SK-N-SH (cell line): ENCODE measurements around the gene GTF2E1. TPM values are rescaled to one million over a fixed set of nuclear protein-coding genes. Genes with fewer than 3 reads are reported as not detected.

ENCODE experiments used
- CTCF ChIA-PET: fragments of 300-600, 350-600 bp; formaldehyde crosslinking; extraction: SDS; loops from one replicate; lab custom pipeline; 2021; lab: Yijun Ruan, JAX
- POLR2A ChIA-PET: fragments of 350-600 bp; sonication (Branson Sonifier 250); formaldehyde crosslinking; extraction: SDS; loops from one replicate; lab custom pipeline; 2020; ENCODE audit warnings: antibody characterized with exemption, inconsistent platforms; lab: Yijun Ruan, JAX
- DNase-seq: peaks from one replicate; pipeline ENCODE4 v3.0.0; 2012
- H2AFZ ChIP-seq: fragments of 200-600 bp; sonication (generic); 2 replicates; pipeline ENCODE4 v1.8.1; 2016; ENCODE audit warnings: antibody characterized with exemption, mild to moderate bottlenecking, low read depth
- H3F3A ChIP-seq: fragments of 200-600 bp; sonication (generic); replicated peaks from 2 replicates; pipeline ENCODE3; 2016; ENCODE audit warnings: antibody characterized with exemption, mild to moderate bottlenecking; ENCODE audit not compliant: insufficient read depth
- H3K27ac ChIP-seq, 2 experiments: fragments of 200-500 bp in 1 of 2; fragments of 200-600 bp in 1 of 2; sonication (Bioruptor generic) in 1 of 2; sonication (generic), shearing (Covaris generic) in 1 of 2; 2 replicates each; pipeline versions ENCODE4 v1.5.1 to v1.6.1; 2014 to 2016; ENCODE audit warnings: low read depth in 2 of 2, inconsistent platforms in 1 of 2, low read length in 1 of 2, mild to moderate bottlenecking in 1 of 2, mixed read lengths in 1 of 2
- H3K27me3 ChIP-seq: fragments of 200-600 bp; sonication (generic), shearing (Covaris generic); 2 replicates; pipeline ENCODE4 v1.6.1; 2016; ENCODE audit warnings: mixed run types; ENCODE audit not compliant: insufficient read depth
- H3K36me3 ChIP-seq, 2 experiments: fragments of 200-500 bp in 1 of 2; fragments of 200-600 bp in 1 of 2; sonication (Bioruptor generic) in 1 of 2; sonication (generic) in 1 of 2; replicated peaks in 1 of 2; 2 replicates each; pipeline versions ENCODE3 to v1.5.1; 2014 to 2016; ENCODE audit warnings: low read length in 1 of 2, mild to moderate bottlenecking in 1 of 2; ENCODE audit not compliant: insufficient read depth in 2 of 2, control insufficient read depth in 1 of 2
- H3K4me1 ChIP-seq, 2 experiments: fragments of 200-500 bp in 1 of 2; fragments of 200-600 bp in 1 of 2; sonication (Bioruptor generic) in 1 of 2; sonication (generic), shearing (Covaris generic) in 1 of 2; 2 replicates each; pipeline versions ENCODE4 v1.5.1 to v1.6.1; 2014 to 2016; ENCODE audit warnings: low read depth in 1 of 2, low read length in 1 of 2, mixed run types in 1 of 2; ENCODE audit not compliant: insufficient read depth in 2 of 2, control insufficient read depth in 1 of 2
- H3K4me2 ChIP-seq: fragments of 200-600 bp; sonication (generic), shearing (Covaris generic); 2 replicates; pipeline ENCODE4 v1.6.1; 2017; ENCODE audit warnings: mixed run types
- H3K4me3 ChIP-seq, 2 experiments: fragments of 200-500 bp in 1 of 2; fragments of 200-600 bp in 1 of 2; sonication (Bioruptor generic) in 1 of 2; sonication (generic), shearing (Covaris generic) in 1 of 2; 2 replicates each; pipeline versions ENCODE4 v1.5.1 to v1.8.1; 2014 to 2016; ENCODE audit warnings: low read depth in 2 of 2, inconsistent platforms in 1 of 2, low read length in 1 of 2, mild to moderate bottlenecking in 1 of 2, mixed read lengths in 1 of 2, moderate library complexity in 1 of 2
- H3K79me2 ChIP-seq: fragments of 200-600 bp; sonication (generic); 2 replicates; pipeline ENCODE4 v1.8.1; 2017; ENCODE audit warnings: mild to moderate bottlenecking; ENCODE audit not compliant: insufficient read depth
- H3K9ac ChIP-seq: fragments of 200-600 bp; sonication (generic); 2 replicates; pipeline ENCODE4 v1.6.1; 2017; ENCODE audit warnings: mixed run types
- H3K9me2 ChIP-seq: fragments of 200-600 bp; sonication (generic); 2 replicates; pipeline ENCODE4 v1.6.1; 2017; ENCODE audit warnings: mixed run types
- H3K9me3 ChIP-seq: fragments of 200-600 bp; sonication (generic); 2 replicates; pipeline ENCODE4 v1.6.1; 2017; ENCODE audit warnings: mixed run types, mild to moderate bottlenecking, moderate library complexity
- H4K20me1 ChIP-seq: fragments of 200-600 bp; sonication (generic); 2 replicates; pipeline ENCODE4 v1.6.1; 2017; ENCODE audit warnings: mild to moderate bottlenecking, mixed run types; ENCODE audit not compliant: insufficient read depth
- CTCF ChIP-seq: fragments of 200-600 bp; sonication (generic); IDR thresholded peaks from 2 replicates; pipeline ENCODE4 v1.6.1; 2017; ENCODE audit warnings: antibody characterized with exemption, mild to moderate bottlenecking, moderate library complexity
- EP300 ChIP-seq, 2 experiments: IDR thresholded peaks; 2 replicates each; pipeline versions ENCODE4 v1.4.0 to v1.6.1; 2012; ENCODE audit warnings: borderline replicate concordance in 1 of 2, low read depth in 1 of 2, low read length in 1 of 2
- FOSL2 ChIP-seq: IDR thresholded peaks from 2 replicates; pipeline ENCODE4 v1.4.0; 2012; ENCODE audit warnings: low read depth, mild to moderate bottlenecking, moderate library complexity, borderline replicate concordance
- FOXM1 ChIP-seq: IDR thresholded peaks from 2 replicates; pipeline ENCODE4 v1.4.0; 2012; ENCODE audit warnings: low read depth, mild to moderate bottlenecking
- GABPA ChIP-seq: IDR thresholded peaks from 2 replicates; pipeline ENCODE4 v1.4.0; 2012; ENCODE audit warnings: low read depth, mild to moderate bottlenecking
- JUND ChIP-seq: IDR thresholded peaks from 2 replicates; pipeline ENCODE4 v1.4.0; 2012
- MAX ChIP-seq: IDR thresholded peaks from 2 replicates; pipeline ENCODE4 v1.4.0; 2012; ENCODE audit warnings: low read depth
- MEF2A ChIP-seq: IDR thresholded peaks from 2 replicates; pipeline ENCODE4 v1.4.0; 2012; ENCODE audit warnings: low read depth, borderline replicate concordance
- POLR2AphosphoS5 ChIP-seq: IDR thresholded peaks from 2 replicates; pipeline ENCODE4 v1.6.1; 2012; ENCODE audit warnings: low read depth, low read length
- RFX5 ChIP-seq: IDR thresholded peaks from 2 replicates; pipeline ENCODE4 v1.6.1; 2012; ENCODE audit warnings: mild to moderate bottlenecking, improper control_type of control experiment, low read length
- TAF1 ChIP-seq: IDR thresholded peaks from 2 replicates; pipeline ENCODE4 v1.6.1; 2012; ENCODE audit warnings: low read depth, mild to moderate bottlenecking, low read length, moderate library complexity, borderline replicate concordance
- YY1 ChIP-seq: IDR thresholded peaks from 2 replicates; pipeline ENCODE4 v1.4.0; 2012; ENCODE audit warnings: low read depth, mild to moderate bottlenecking
- WGBS: methylation state at CpG from one replicate; pipeline ENCODE4 v1.1.6; 2017; ENCODE audit warnings: low lambda C conversion rate; 5-methylcytosine and 5-hydroxymethylcytosine counted together
- polyA plus RNA-seq, 3 experiments: library from polyadenylated mRNA; depleted of rRNA; stranded (reverse); fragments of >200 nt; gene quantifications; 2 replicates each; pipeline ENCODE4 v1.2.3, GENCODE V29; 2012
- TF ChIP-seq, protein P1 (sequence below): IDR thresholded peaks from 2 replicates; pipeline ENCODE4 v1.4.0; 2012; ENCODE audit warnings: low read depth, borderline replicate concordance
- TF ChIP-seq, protein P2 (sequence below): fragments of 150-350 bp; IDR thresholded peaks from 2 replicates; pipeline ENCODE4 v1.6.1; 2017; ENCODE audit warnings: antibody characterized with exemption, low read length, low read depth, borderline replicate concordance
- TF ChIP-seq, protein P3 (sequence below): IDR thresholded peaks from 2 replicates; pipeline ENCODE4 v1.6.1; 2012; ENCODE audit warnings: mild to moderate bottlenecking, low read depth, low read length, moderate library complexity

GTF2E1 gene
- polyA plus RNA-seq, 1 of the 3 experiments (the other 2 are of a cell fraction): 5.7 TPM

- POLR2A ChIA-PET: no interaction called here
- H3K79me2 ChIP-seq: no peaks in the 10 kb centered on the region
- CTCF ChIA-PET: no interaction called here
- H3K9me2 ChIP-seq: no peaks in the 10 kb centered on the region
- H3K27me3 ChIP-seq: no peaks in the 10 kb centered on the region
- no peak overlapping the region for H3K4me3 ChIP-seq
- no peaks in the 10 kb centered on the region for H4K20me1 ChIP-seq
- peaks cover 17 to 18% of the 10 kb centered on the region in 2 experiments for H3K36me3 ChIP-seq
- H3F3A ChIP-seq: no peaks in the 10 kb centered on the region
- H2AFZ ChIP-seq: no peak overlapping the region
- TF ChIP-seq FOXM1 (no peak), POLR2AphosphoS5 (no peak), JUND (no peak), TAF1 (no peak), MEF2A (no peak), CTCF (no peak), FOSL2 (no peak)
- H3K27ac ChIP-seq: no peak overlapping the region
- no peak overlapping the region for H3K9ac ChIP-seq
- H3K4me1 ChIP-seq: no peaks in the 10 kb centered on the region
- 0 out of 2 replicates have a peak, but pooled peaks cover 4% of the 10 kb centered on the region for H3K9me3 ChIP-seq
- DNase-seq: no peak
- no peak overlapping the region for H3K4me2 ChIP-seq
Measured at GRCh38 chr3:120708408-120708807, 34.1 kb upstream of the GTF2E1 start.

DNA sequence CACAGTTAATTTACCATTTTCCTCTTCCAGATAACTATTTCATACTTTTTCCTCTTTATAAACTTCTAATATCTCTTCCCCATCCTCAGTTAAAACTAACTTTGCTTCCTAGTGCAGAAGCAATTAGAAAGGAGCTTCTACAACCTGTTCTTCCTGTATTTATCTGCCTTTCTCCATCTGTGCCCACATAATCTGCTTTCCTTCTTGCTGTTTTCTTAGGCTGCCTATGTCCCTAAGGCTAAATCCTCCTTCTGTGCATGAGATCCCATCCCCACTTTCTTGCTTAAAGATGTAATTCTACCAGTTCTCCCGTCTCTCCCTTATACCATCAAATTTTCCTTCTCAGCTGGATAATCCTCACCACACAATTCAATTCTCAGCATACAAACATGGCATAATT lies 32.2 kb upstream of the GTF2E1 start:
- Histone ChIP-seq H3K4me1 (no peaks in the 10 kb centered on the region), H3K9ac (no peak overlapping the region), H3K27me3 (no peaks in the 10 kb centered on the region), H3K4me3 (no peak overlapping the region), H3K9me3 (no peaks in the 10 kb centered on the region), H3K27ac (no peak overlapping the region), H3F3A (no peaks in the 10 kb centered on the region), H3K9me2 (no peaks in the 10 kb centered on the region), H3K36me3 (peaks cover 4 to 17% of the 10 kb centered on the region in 2 experiments), H3K79me2 (no peaks in the 10 kb centered on the region), H4K20me1 (no peaks in the 10 kb centered on the region), H3K4me2 (no peak overlapping the region), H2AFZ (no peak overlapping the region)
- ChIA-PET CTCF (interaction anchor here (0.8 kb wide), 1 partner anchor 151 kb away, joined by 4 read pairs; no protein-coding TSS in a partner anchor), POLR2A (no interaction called here)
- WGBS: 91% methylated on average over 1 of the region's 1 CpG
- no peak for DNase-seq
- TF ChIP-seq, protein P1, sequence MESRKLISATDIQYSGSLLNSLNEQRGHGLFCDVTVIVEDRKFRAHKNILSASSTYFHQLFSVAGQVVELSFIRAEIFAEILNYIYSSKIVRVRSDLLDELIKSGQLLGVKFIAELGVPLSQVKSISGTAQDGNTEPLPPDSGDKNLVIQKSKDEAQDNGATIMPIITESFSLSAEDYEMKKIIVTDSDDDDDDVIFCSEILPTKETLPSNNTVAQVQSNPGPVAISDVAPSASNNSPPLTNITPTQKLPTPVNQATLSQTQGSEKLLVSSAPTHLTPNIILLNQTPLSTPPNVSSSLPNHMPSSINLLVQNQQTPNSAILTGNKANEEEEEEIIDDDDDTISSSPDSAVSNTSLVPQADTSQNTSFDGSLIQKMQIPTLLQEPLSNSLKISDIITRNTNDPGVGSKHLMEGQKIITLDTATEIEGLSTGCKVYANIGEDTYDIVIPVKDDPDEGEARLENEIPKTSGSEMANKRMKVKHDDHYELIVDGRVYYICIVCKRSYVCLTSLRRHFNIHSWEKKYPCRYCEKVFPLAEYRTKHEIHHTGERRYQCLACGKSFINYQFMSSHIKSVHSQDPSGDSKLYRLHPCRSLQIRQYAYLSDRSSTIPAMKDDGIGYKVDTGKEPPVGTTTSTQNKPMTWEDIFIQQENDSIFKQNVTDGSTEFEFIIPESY: no peak
- TF ChIP-seq POLR2AphosphoS5 (no peak), MAX (no peak), FOXM1 (no peak), CTCF (no peak), FOSL2 (no peak), RFX5 (no peak), GABPA (no peak), YY1 (no peak), EP300 (IDR thresholded peaks at IDR 0.05; ENCODE audit: borderline replicate concordance in 1 of 2, low read depth in 1 of 2, low read length in 1 of 2) (no peak)
- TF ChIP-seq, protein P2, sequence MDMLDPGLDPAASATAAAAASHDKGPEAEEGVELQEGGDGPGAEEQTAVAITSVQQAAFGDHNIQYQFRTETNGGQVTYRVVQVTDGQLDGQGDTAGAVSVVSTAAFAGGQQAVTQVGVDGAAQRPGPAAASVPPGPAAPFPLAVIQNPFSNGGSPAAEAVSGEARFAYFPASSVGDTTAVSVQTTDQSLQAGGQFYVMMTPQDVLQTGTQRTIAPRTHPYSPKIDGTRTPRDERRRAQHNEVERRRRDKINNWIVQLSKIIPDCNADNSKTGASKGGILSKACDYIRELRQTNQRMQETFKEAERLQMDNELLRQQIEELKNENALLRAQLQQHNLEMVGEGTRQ: no peak
- TF ChIP-seq, protein P3, sequence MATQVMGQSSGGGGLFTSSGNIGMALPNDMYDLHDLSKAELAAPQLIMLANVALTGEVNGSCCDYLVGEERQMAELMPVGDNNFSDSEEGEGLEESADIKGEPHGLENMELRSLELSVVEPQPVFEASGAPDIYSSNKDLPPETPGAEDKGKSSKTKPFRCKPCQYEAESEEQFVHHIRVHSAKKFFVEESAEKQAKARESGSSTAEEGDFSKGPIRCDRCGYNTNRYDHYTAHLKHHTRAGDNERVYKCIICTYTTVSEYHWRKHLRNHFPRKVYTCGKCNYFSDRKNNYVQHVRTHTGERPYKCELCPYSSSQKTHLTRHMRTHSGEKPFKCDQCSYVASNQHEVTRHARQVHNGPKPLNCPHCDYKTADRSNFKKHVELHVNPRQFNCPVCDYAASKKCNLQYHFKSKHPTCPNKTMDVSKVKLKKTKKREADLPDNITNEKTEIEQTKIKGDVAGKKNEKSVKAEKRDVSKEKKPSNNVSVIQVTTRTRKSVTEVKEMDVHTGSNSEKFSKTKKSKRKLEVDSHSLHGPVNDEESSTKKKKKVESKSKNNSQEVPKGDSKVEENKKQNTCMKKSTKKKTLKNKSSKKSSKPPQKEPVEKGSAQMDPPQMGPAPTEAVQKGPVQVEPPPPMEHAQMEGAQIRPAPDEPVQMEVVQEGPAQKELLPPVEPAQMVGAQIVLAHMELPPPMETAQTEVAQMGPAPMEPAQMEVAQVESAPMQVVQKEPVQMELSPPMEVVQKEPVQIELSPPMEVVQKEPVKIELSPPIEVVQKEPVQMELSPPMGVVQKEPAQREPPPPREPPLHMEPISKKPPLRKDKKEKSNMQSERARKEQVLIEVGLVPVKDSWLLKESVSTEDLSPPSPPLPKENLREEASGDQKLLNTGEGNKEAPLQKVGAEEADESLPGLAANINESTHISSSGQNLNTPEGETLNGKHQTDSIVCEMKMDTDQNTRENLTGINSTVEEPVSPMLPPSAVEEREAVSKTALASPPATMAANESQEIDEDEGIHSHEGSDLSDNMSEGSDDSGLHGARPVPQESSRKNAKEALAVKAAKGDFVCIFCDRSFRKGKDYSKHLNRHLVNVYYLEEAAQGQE: no peak
